HL-60 (cell line): ENCODE results near the gene MAPK12.

ENCODE experiments used
- TF ChIP-seq, protein P1 (sequence below): IDR thresholded peaks from one replicate; pipeline ENCODE4 v1.5.1; 2011; ENCODE audit warnings: low read length, control low read depth, inconsistent platforms; ENCODE audit not compliant: insufficient read depth
- TF ChIP-seq, protein P2 (sequence below): IDR thresholded peaks from 2 replicates; pipeline ENCODE4 v1.6.1; 2012; ENCODE audit warnings: low read depth; ENCODE audit not compliant: insufficient replicate concordance

DNA sequence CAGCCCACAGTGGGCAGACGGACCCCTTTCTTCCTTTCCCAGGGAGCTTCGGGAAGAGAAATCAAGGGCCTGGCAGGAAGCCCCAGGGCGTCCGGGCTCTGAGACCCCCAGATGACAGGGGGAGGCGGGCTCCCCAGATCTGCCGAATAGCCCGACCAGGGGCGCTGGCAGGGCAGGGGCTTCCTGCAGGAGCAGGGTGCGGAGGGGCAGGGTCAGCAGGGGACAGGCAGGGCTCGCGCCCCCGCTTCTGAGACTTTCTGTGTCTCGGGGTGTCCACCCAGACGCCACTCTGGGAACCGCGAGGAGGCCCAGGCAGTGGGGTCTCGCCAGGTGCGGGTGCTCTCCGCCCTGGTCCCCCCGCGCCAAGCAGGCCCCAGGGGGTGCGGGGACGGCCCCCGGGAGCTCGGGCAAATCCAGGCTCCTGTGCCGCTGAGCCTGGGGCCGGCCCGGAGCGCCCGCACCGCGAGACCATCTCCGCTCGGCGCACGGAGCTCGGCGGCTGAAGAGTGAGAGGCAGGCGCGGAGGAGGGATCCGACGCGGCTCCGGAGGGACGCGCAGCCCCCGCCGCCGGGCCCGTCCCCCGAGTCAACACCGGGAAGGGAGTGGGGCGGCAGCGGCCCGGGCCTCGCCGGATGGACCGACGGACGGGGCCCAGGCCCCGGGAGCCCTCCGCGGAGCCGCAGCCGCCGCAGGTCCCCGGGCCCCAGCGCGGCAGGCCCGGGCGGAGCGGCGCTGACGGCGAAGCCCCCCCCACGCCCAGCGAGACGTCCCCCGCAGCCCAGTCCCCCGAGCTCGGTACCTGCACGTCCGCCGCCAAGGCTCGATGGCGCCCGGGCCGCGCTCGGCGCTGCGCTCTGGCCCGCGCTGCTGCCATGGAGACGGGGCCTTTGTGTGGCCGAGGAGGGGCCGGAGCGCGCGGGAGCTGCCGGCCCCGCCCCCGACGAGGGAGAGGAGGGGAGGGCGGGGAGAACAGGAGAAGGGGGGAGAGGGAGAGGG, 45.6 kb upstream of the MAPK12 start, which contains the start of gene PLXNB2:
- TF ChIP-seq, protein P1, sequence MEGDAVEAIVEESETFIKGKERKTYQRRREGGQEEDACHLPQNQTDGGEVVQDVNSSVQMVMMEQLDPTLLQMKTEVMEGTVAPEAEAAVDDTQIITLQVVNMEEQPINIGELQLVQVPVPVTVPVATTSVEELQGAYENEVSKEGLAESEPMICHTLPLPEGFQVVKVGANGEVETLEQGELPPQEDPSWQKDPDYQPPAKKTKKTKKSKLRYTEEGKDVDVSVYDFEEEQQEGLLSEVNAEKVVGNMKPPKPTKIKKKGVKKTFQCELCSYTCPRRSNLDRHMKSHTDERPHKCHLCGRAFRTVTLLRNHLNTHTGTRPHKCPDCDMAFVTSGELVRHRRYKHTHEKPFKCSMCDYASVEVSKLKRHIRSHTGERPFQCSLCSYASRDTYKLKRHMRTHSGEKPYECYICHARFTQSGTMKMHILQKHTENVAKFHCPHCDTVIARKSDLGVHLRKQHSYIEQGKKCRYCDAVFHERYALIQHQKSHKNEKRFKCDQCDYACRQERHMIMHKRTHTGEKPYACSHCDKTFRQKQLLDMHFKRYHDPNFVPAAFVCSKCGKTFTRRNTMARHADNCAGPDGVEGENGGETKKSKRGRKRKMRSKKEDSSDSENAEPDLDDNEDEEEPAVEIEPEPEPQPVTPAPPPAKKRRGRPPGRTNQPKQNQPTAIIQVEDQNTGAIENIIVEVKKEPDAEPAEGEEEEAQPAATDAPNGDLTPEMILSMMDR = no peak
- TF ChIP-seq, protein P2, sequence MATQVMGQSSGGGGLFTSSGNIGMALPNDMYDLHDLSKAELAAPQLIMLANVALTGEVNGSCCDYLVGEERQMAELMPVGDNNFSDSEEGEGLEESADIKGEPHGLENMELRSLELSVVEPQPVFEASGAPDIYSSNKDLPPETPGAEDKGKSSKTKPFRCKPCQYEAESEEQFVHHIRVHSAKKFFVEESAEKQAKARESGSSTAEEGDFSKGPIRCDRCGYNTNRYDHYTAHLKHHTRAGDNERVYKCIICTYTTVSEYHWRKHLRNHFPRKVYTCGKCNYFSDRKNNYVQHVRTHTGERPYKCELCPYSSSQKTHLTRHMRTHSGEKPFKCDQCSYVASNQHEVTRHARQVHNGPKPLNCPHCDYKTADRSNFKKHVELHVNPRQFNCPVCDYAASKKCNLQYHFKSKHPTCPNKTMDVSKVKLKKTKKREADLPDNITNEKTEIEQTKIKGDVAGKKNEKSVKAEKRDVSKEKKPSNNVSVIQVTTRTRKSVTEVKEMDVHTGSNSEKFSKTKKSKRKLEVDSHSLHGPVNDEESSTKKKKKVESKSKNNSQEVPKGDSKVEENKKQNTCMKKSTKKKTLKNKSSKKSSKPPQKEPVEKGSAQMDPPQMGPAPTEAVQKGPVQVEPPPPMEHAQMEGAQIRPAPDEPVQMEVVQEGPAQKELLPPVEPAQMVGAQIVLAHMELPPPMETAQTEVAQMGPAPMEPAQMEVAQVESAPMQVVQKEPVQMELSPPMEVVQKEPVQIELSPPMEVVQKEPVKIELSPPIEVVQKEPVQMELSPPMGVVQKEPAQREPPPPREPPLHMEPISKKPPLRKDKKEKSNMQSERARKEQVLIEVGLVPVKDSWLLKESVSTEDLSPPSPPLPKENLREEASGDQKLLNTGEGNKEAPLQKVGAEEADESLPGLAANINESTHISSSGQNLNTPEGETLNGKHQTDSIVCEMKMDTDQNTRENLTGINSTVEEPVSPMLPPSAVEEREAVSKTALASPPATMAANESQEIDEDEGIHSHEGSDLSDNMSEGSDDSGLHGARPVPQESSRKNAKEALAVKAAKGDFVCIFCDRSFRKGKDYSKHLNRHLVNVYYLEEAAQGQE = no peak
